Stimulated activated CD4-positive, alpha-beta T cell treated with anti-CD3 and anti-CD28 coated beads, Interleukin-4, amount 100 ng/mL, for 48 hours (primary cell): ENCODE results near the gene CNN3.

ENCODE experiments used
- DNase-seq, 2 donors: peaks; one replicate each; pipeline ENCODE4 v3.0.0-alpha.2; 2020; ENCODE audit warnings: low read depth in 2 of 2

CNN3 gene

GRCh38 chr1:94887603-94888171 is 39.2 kb downstream of the CNN3 start:
- DNase-seq, result no peak

- no peak for DNase-seq
These were observed 39.8 kb downstream of the CNN3 start for GRCh38 chr1:94887106-94887505.

- no peak for DNase-seq
These were observed 40.5 kb downstream of the CNN3 start for GRCh38 chr1:94886361-94886760.

- no peak for DNase-seq
These were observed 42.4 kb downstream of the CNN3 start for GRCh38 chr1:94884507-94884906.

- DNase-seq, result no peak
These were observed 42.8 kb downstream of the CNN3 start for GRCh38 chr1:94884106-94884505.

GRCh38 chr1:94883691-94884090 is 43.2 kb downstream of the CNN3 start:
- no peak for DNase-seq

- no peak for DNase-seq
These were observed 48.6 kb downstream of the CNN3 start for GRCh38 chr1:94878329-94878728.

GRCh38 chr1:94876362-94876761 is 50.5 kb downstream of the CNN3 start:
- DNase-seq, result no peak

GRCh38 chr1:94875794-94876193 is 51.1 kb downstream of the CNN3 start:
- DNase-seq, result no peak

GRCh38 chr1:94874423-94874822 is 52.5 kb downstream of the CNN3 start:
- no peak for DNase-seq

- DNase-seq, result no peak
These were observed 53.2 kb downstream of the CNN3 start for GRCh38 chr1:94873520-94874351.

- no peak for DNase-seq
These were observed 54.0 kb downstream of the CNN3 start for GRCh38 chr1:94872771-94873495.

- no peak for DNase-seq
These were observed 55.9 kb downstream of the CNN3 start for GRCh38 chr1:94871031-94871430.

GRCh38 chr1:94866164-94866807 is 60.6 kb downstream of the CNN3 start:
- no peak for DNase-seq

GRCh38 chr1:94865360-94865759 is 61.5 kb downstream of the CNN3 start:
- no peak for DNase-seq

- DNase-seq, result no peak
These were observed 62.1 kb downstream of the CNN3 start for GRCh38 chr1:94864821-94865220.

GRCh38 chr1:94863919-94864318 is 63.0 kb downstream of the CNN3 start:
- DNase-seq, result no peak

GRCh38 chr1:94863297-94863911 is 63.5 kb downstream of the CNN3 start:
- no peak for DNase-seq

GRCh38 chr1:94862718-94863117 is 64.2 kb downstream of the CNN3 start:
- no peak for DNase-seq

- DNase-seq, result no peak
These were observed 67.7 kb downstream of the CNN3 start for GRCh38 chr1:94859174-94859573.

- no peak for DNase-seq
These were observed 68.6 kb downstream of the CNN3 start for GRCh38 chr1:94858276-94858675.

GRCh38 chr1:94856868-94857267 is 70.0 kb downstream of the CNN3 start:
- DNase-seq, result no peak
